ENCODE results near the gene KCNQ5. TPM values are rescaled to one million over a fixed set of nuclear protein-coding genes. Genes with fewer than 3 reads are reported as not detected.

The KCNQ5 gene
- total and polyA plus RNA-seq, 10 of the 15 experiments (the other 5 are each of a cell fraction or from before 2014, with no cell fraction given) = 0.60 to 16.2 (median 3.2) TPM

DNA sequence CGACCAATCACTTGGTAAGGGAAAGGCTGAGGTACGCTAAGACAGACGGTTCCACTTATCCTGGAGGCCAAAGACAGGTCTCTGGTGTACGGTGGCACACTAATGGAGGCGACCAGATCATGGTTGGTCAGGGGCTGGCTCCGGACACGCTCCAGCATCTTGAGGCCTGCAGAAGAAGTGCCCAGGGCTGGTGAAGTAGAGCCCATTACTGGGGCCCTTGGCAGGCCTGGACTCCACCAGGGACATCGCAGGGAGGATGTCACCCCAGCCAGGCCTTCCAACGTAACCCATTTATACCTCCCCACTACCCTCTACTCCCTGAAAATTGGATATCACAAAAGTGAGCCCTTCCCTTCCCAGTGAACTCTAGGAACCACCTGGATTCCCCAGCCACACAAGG is 587.3 kb downstream of the KCNQ5 start:
- FAIRE-seq (no peak), ATAC-seq (no peak)
- CTCF ChIA-PET = no interaction called here

DNA sequence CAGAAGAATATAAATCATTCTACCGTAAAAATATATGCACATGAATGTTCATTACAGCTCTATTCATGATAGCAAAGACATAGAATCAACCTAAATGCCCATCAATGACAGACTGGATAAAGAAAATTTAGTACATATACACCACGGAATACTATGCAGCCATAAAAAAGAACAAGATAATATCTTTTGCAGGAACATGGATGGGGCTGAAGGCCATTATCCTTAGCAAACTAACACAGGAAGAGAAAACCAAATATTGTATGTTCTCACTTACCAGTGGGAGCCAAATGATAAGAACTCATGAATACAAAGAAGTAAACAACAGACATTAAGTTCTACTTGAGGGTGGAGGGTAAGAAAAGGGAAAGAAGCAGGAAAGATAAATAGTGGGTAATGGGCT is 595.0 kb downstream of the KCNQ5 start:
- no peak for ATAC-seq
- in situ Hi-C loops (cut with MboI) = no loop called here
- no peak for TF ChIP-seq PAX5 (IDR thresholded peaks at IDR 0.05; ENCODE audit: borderline replicate concordance, low read depth, low read length)
- no peak for TF ChIP-seq SRF (IDR thresholded peaks at IDR 0.05; ENCODE audit: low read depth in 2 of 2, low read length in 2 of 2)
- TF ChIP-seq SMARCA5 (IDR thresholded peaks at IDR 0.05) = no peak
- TF ChIP-seq ASH2L (IDR thresholded peaks at IDR 0.05; ENCODE audit: borderline replicate concordance, low read depth) = no peak
- no peak for TF ChIP-seq LARP7 (IDR thresholded peaks at IDR 0.05)
- TF ChIP-seq, protein P1, sequence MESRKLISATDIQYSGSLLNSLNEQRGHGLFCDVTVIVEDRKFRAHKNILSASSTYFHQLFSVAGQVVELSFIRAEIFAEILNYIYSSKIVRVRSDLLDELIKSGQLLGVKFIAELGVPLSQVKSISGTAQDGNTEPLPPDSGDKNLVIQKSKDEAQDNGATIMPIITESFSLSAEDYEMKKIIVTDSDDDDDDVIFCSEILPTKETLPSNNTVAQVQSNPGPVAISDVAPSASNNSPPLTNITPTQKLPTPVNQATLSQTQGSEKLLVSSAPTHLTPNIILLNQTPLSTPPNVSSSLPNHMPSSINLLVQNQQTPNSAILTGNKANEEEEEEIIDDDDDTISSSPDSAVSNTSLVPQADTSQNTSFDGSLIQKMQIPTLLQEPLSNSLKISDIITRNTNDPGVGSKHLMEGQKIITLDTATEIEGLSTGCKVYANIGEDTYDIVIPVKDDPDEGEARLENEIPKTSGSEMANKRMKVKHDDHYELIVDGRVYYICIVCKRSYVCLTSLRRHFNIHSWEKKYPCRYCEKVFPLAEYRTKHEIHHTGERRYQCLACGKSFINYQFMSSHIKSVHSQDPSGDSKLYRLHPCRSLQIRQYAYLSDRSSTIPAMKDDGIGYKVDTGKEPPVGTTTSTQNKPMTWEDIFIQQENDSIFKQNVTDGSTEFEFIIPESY (IDR thresholded peaks at IDR 0.05) = no peak
- no peak for TF ChIP-seq NR2C2 (IDR thresholded peaks at IDR 0.05; ENCODE audit: borderline replicate concordance, control insufficient read depth, insufficient read length, low read depth)
- TF ChIP-seq, protein P2, sequence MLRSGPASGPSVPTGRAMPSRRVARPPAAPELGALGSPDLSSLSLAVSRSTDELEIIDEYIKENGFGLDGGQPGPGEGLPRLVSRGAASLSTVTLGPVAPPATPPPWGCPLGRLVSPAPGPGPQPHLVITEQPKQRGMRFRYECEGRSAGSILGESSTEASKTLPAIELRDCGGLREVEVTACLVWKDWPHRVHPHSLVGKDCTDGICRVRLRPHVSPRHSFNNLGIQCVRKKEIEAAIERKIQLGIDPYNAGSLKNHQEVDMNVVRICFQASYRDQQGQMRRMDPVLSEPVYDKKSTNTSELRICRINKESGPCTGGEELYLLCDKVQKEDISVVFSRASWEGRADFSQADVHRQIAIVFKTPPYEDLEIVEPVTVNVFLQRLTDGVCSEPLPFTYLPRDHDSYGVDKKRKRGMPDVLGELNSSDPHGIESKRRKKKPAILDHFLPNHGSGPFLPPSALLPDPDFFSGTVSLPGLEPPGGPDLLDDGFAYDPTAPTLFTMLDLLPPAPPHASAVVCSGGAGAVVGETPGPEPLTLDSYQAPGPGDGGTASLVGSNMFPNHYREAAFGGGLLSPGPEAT (IDR thresholded peaks at IDR 0.05; ENCODE audit: low read depth) = no peak
- TF ChIP-seq, protein P3, sequence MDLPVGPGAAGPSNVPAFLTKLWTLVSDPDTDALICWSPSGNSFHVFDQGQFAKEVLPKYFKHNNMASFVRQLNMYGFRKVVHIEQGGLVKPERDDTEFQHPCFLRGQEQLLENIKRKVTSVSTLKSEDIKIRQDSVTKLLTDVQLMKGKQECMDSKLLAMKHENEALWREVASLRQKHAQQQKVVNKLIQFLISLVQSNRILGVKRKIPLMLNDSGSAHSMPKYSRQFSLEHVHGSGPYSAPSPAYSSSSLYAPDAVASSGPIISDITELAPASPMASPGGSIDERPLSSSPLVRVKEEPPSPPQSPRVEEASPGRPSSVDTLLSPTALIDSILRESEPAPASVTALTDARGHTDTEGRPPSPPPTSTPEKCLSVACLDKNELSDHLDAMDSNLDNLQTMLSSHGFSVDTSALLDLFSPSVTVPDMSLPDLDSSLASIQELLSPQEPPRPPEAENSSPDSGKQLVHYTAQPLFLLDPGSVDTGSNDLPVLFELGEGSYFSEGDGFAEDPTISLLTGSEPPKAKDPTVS (IDR thresholded peaks at IDR 0.05; ENCODE audit: low read depth, low read length) = no peak
- no peak for TF ChIP-seq TARDBP (IDR thresholded peaks at IDR 0.05; ENCODE audit: borderline replicate concordance)

More for the DNA sequence above, 587.3 kb downstream of the KCNQ5 start:
- DNase-seq (ENCODE audit: low read depth, low spot score) = no peak
- 32% methylated on average over 9 of the region's 9 CpGs for WGBS (ENCODE audit: insufficient coverage, insufficient replicate concordance, low lambda C conversion rate, missing lambda C conversion rate)
- no peak overlapping the region for H3K4me3 ChIP-seq
- H3K9me3 ChIP-seq (replicated peaks; ENCODE audit: control insufficient read depth, insufficient read depth, low read length) = no peaks in the 10 kb centered on the region
- no peak overlapping the region for H3K4me2 ChIP-seq (ENCODE audit: control insufficient read depth, insufficient read depth)
- no peak overlapping the region for H3K27ac ChIP-seq (ENCODE audit: control insufficient read depth, insufficient read depth)
- ChIA-PET RAD21 (ENCODE audit: unreplicated experiment) (no interaction called here), POLR2A (no interaction called here), SMC1A (ENCODE audit: uncharacterized antibody, unreplicated experiment) (no interaction called here)
- no TSS peak for BruUV-seq (replicated peaks)
- in situ Hi-C loops (cut with MboI) = no loop called here
- H3K9ac ChIP-seq (ENCODE audit: control insufficient read depth, insufficient read depth, low read length) = no peak overlapping the region
- no peaks in the 10 kb centered on the region for H3K36me3 ChIP-seq (ENCODE audit: control insufficient read depth in 2 of 2, insufficient read depth in 2 of 2, low read length in 1 of 2)
- no peaks in the 10 kb centered on the region for H4K20me1 ChIP-seq (ENCODE audit: control insufficient read depth, insufficient read depth)
- TF ChIP-seq JUND (IDR thresholded peaks at IDR 0.05; ENCODE audit: low read depth, low read length) (no peak), RAD21 (IDR thresholded peaks at IDR 0.05; ENCODE audit: insufficient read depth, low read depth, low read length) (no peak), RELA (IDR thresholded peaks at IDR 0.05; ENCODE audit: borderline replicate concordance, partially characterized antibody) (no peak), NR2C2 (IDR thresholded peaks at IDR 0.05; ENCODE audit: borderline replicate concordance, control insufficient read depth, insufficient read length, low read depth) (no peak)
- TF ChIP-seq, protein P4, sequence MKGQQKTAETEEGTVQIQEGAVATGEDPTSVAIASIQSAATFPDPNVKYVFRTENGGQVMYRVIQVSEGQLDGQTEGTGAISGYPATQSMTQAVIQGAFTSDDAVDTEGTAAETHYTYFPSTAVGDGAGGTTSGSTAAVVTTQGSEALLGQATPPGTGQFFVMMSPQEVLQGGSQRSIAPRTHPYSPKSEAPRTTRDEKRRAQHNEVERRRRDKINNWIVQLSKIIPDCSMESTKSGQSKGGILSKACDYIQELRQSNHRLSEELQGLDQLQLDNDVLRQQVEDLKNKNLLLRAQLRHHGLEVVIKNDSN (IDR thresholded peaks at IDR 0.05; ENCODE audit: borderline replicate concordance, extremely low read length, insufficient read depth, low read depth, low read length) = no peak
- H3K4me1 ChIP-seq (ENCODE audit: control insufficient read depth, insufficient read depth, low read length) = no peaks in the 10 kb centered on the region
- H3K27me3 ChIP-seq (replicated peaks in 1 of 2; ENCODE audit: control insufficient read depth in 2 of 2, insufficient read depth in 2 of 2, low read length in 1 of 2) = no peaks in the 10 kb centered on the region
- intact Hi-C loops (cut with micrococcal nuclease; ENCODE audit: unreplicated experiment) = no loop called here
- H2AFZ ChIP-seq (ENCODE audit: control insufficient read depth, low read depth, low read length) = no peak overlapping the region
- H3K79me2 ChIP-seq (ENCODE audit: control insufficient read depth, insufficient read depth, low read length) = no peaks in the 10 kb centered on the region

More for the DNA sequence above, 595.0 kb downstream of the KCNQ5 start:
- no peak overlapping the region for H3K4me2 ChIP-seq (ENCODE audit: control insufficient read depth, insufficient read depth)
- no peak overlapping the region for H3K9ac ChIP-seq (ENCODE audit: control insufficient read depth, insufficient read depth, low read length)
- SMC1A ChIA-PET (ENCODE audit: uncharacterized antibody, unreplicated experiment) = interaction anchor here (0.6 kb wide), 1 partner anchor 697 kb away, joined by 3 read pairs; no protein-coding TSS in a partner anchor
- H3K79me2 ChIP-seq (ENCODE audit: control insufficient read depth, insufficient read depth, low read length) = no peaks in the 10 kb centered on the region
- no peak overlapping the region for H3K27ac ChIP-seq (ENCODE audit: control insufficient read depth, insufficient read depth)
- intact Hi-C loops (cut with micrococcal nuclease; ENCODE audit: unreplicated experiment) = no loop called here
- H2AFZ ChIP-seq (ENCODE audit: control insufficient read depth, low read depth, low read length) = no peak overlapping the region
- no peak for FAIRE-seq
- RAD21 ChIA-PET (ENCODE audit: unreplicated experiment) = no interaction called here
- H3K36me3 ChIP-seq (ENCODE audit: control insufficient read depth in 2 of 2, insufficient read depth in 2 of 2, low read length in 1 of 2) = no peaks in the 10 kb centered on the region
- H3K4me1 ChIP-seq (ENCODE audit: control insufficient read depth, insufficient read depth, low read length) = no peaks in the 10 kb centered on the region
- no TSS peak for BruUV-seq (replicated peaks)
- no peak overlapping the region for H3K4me3 ChIP-seq
- DNase-seq (ENCODE audit: low read depth, low spot score) = no peak
- no peaks in the 10 kb centered on the region for H3K27me3 ChIP-seq (replicated peaks in 1 of 2; ENCODE audit: control insufficient read depth in 2 of 2, insufficient read depth in 2 of 2, low read length in 1 of 2)
- no peaks in the 10 kb centered on the region for H4K20me1 ChIP-seq (ENCODE audit: control insufficient read depth, insufficient read depth)
- H3K9me3 ChIP-seq (replicated peaks; ENCODE audit: control insufficient read depth, insufficient read depth, low read length) = no peaks in the 10 kb centered on the region
- 79% methylated on average over 2 of the region's 2 CpGs for WGBS (ENCODE audit: insufficient coverage, insufficient replicate concordance, low lambda C conversion rate, missing lambda C conversion rate)
- CTCF ChIA-PET = no interaction called here
- POLR2A ChIA-PET = no interaction called here

Data from GM12878 (cell line).